WTC11 (cell line): Measurements from ENCODE around the gene ATF6B. TPM values are rescaled to one million over a fixed set of nuclear protein-coding genes. Genes with fewer than 3 reads are reported as not detected.
"Not testable (repeated sequence)": the region's sequence is repeated elsewhere in the genome, so short reads cannot be mapped to it uniquely, and the experiment has no call there.

Source experiments
- ATAC-seq: fragments of 200-7000 bp; cut with Tn5 transposase; 2 replicates; pipeline ENCODE4 v1.10.0; 2021; ENCODE audit warnings: mild to moderate bottlenecking, moderate library complexity
- CTCF ChIA-PET: fragments of 300-600 bp; sonication (Branson Sonifier 250); formaldehyde crosslinking; loops from one replicate; lab custom pipeline; 2021; ENCODE audit warnings: antibody characterized with exemption; lab: Charles Lee
- POLR2A ChIA-PET: fragments of 350-600 bp; sonication (Branson Sonifier 250); formaldehyde crosslinking; loops from one replicate; lab custom pipeline; 2021; ENCODE audit warnings: antibody characterized with exemption; lab: Charles Lee
- DNase-seq: peaks from one replicate; pipeline ENCODE4 v3.0.0; 2021; ENCODE audit warnings: low spot score
- H3K27ac Mint-ChIP-seq: 2 replicates; pipeline ENCODE4 v1.8.0; 2021; ENCODE audit warnings: mixed read lengths
- H3K27me3 Mint-ChIP-seq: 2 replicates; pipeline ENCODE4 v1.8.0; 2021; ENCODE audit warnings: low read depth, mild to moderate bottlenecking, moderate library complexity, mixed read lengths
- H3K36me3 Mint-ChIP-seq: 2 replicates; pipeline ENCODE4 v1.8.0; 2021; ENCODE audit warnings: mixed read lengths
- H3K4me1 Mint-ChIP-seq: 2 replicates; pipeline ENCODE4 v1.8.0; 2022; ENCODE audit warnings: mixed read lengths
- H3K4me3 Mint-ChIP-seq: 2 replicates; pipeline ENCODE4 v1.8.0; 2021; ENCODE audit warnings: mild to moderate bottlenecking, moderate library complexity, mixed read lengths
- H3K9me3 Mint-ChIP-seq: 2 replicates; pipeline ENCODE4 v1.8.0; 2021; ENCODE audit warnings: mixed read lengths
- CBFB ChIP-seq: sonication (generic); formaldehyde crosslinking; IDR thresholded peaks from 2 replicates; pipeline ENCODE4 v1.8.1; 2022; ENCODE audit warnings: mild to moderate bottlenecking, low read depth, missing genetic modification reagents
- ESRRA ChIP-seq: sonication (generic); formaldehyde crosslinking; IDR thresholded peaks from 2 replicates; pipeline ENCODE4 v1.8.1; 2022; ENCODE audit warnings: mild to moderate bottlenecking, missing genetic modification reagents, borderline replicate concordance
- FOXJ3 ChIP-seq: sonication (generic); formaldehyde crosslinking; IDR thresholded peaks from 2 replicates; pipeline ENCODE4 v1.9.0; 2021; ENCODE audit warnings: missing genetic modification reagents, mild to moderate bottlenecking, borderline replicate concordance
- FOXP1 ChIP-seq: sonication (generic); formaldehyde crosslinking; IDR thresholded peaks from 2 replicates; pipeline ENCODE4 v1.8.0; 2022; ENCODE audit warnings: missing genetic modification reagents, mild to moderate bottlenecking, moderate library complexity, borderline replicate concordance
- HMGA2 ChIP-seq: fragments of 250-450 bp; sonication (Bioruptor Pico); IDR thresholded peaks from 2 replicates; pipeline ENCODE4 v1.4.0; 2021; ENCODE audit warnings: mild to moderate bottlenecking, moderate library complexity
- IRF2 ChIP-seq: sonication (generic); formaldehyde crosslinking; IDR thresholded peaks from 2 replicates; pipeline ENCODE4 v1.8.0; 2022; ENCODE audit warnings: low read depth, missing genetic modification reagents, borderline replicate concordance
- NFE2L1 ChIP-seq: sonication (generic); formaldehyde crosslinking; IDR thresholded peaks from 2 replicates; pipeline ENCODE4 v1.8.1; 2023; ENCODE audit warnings: missing genetic modification reagents
- NR1H2 ChIP-seq: sonication (generic); formaldehyde crosslinking; IDR thresholded peaks from 2 replicates; pipeline ENCODE4 v1.9.0; 2021; ENCODE audit warnings: mild to moderate bottlenecking, moderate library complexity, missing genetic modification reagents
- TEAD1 ChIP-seq: sonication (generic); formaldehyde crosslinking; IDR thresholded peaks from 2 replicates; pipeline ENCODE4 v1.8.0; 2022; ENCODE audit warnings: mild to moderate bottlenecking, missing genetic modification reagents
- ZNF232 ChIP-seq: sonication (generic); formaldehyde crosslinking; IDR thresholded peaks from 2 replicates; pipeline ENCODE4 v1.8.0; 2022; ENCODE audit warnings: mild to moderate bottlenecking, missing genetic modification reagents
- ZNF396 ChIP-seq: fragments of 250-450 bp; sonication (Bioruptor Pico); IDR thresholded peaks from 2 replicates; pipeline ENCODE4 v1.8.0; 2021; ENCODE audit warnings: mild to moderate bottlenecking, moderate library complexity, borderline replicate concordance
- total RNA-seq: library from RNA; stranded (reverse); gene quantifications from 3 replicates; pipeline ENCODE4 v1.2.3, GENCODE V29; 2021
- TF ChIP-seq, protein P1 (sequence below): sonication (generic); formaldehyde crosslinking; IDR thresholded peaks from 2 replicates; pipeline ENCODE4 v1.8.1; 2023; ENCODE audit warnings: mild to moderate bottlenecking, missing genetic modification reagents
- TF ChIP-seq, protein P2 (sequence below): sonication (generic); formaldehyde crosslinking; IDR thresholded peaks from 2 replicates; pipeline ENCODE4 v1.8.0; 2022; ENCODE audit warnings: mild to moderate bottlenecking, missing genetic modification reagents
- TF ChIP-seq, protein P3 (sequence below): fragments of 200-600 bp; IDR thresholded peaks from 2 replicates; pipeline ENCODE4 v1.8.0; 2022; ENCODE audit warnings: antibody characterized with exemption
- TF ChIP-seq, protein P4 (sequence below): sonication (generic); formaldehyde crosslinking; IDR thresholded peaks from 2 replicates; pipeline ENCODE4 v1.8.0; 2023; ENCODE audit warnings: mild to moderate bottlenecking, missing genetic modification reagents
- TF ChIP-seq, protein P5 (sequence below): fragments of 250-450 bp; sonication (Bioruptor Pico); IDR thresholded peaks from 2 replicates; pipeline ENCODE4 v2.1.2; 2022; ENCODE audit warnings: mild to moderate bottlenecking, moderate library complexity

ATF6B gene
- total RNA-seq, 1 experiment from 2014 or later, result 47.5 TPM

DNA sequence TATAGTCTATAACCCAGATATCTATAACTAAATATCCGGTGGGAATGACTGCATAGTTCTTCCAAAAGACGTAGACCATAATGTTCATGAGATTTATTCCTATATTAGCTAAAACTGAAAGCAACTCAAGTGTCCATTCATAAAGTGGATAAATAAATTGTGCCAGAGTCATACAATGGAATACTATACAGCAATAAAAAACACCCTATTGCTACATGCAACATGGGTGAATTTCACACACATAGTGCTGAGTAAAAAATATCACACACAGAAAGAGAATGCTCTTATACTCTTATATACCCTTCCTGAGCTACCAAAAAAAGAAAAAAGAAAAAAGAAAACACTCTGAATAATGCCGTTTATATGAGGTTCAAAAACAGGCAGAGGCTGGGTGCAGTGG, 25.8 kb downstream of the ATF6B start:
- ATAC-seq, result no peak
- Mint-ChIP-seq H3K4me3 (no peak overlapping the region), H3K27me3 (peaks cover 20% of the 10 kb centered on the region), H3K9me3 (peaks cover 8% of the 10 kb centered on the region), H3K4me1 (no peaks in the 10 kb centered on the region), H3K27ac (no peak overlapping the region), H3K36me3 (no peaks in the 10 kb centered on the region)
- ChIA-PET POLR2A (no interaction called here), CTCF (interaction anchor here (2.3 to 2.8 kb wide), 2 partner anchors 15 to 54 kb away, joined by 5 to 12 read pairs; no protein-coding TSS in a partner anchor)
- DNase-seq, result no peak
- TF ChIP-seq ZNF396 (CRISPR knock-in tag) (no peak), TEAD1 (no peak), NR1H2 (CRISPR knock-in tag) (no peak)
- TF ChIP-seq, protein P1, sequence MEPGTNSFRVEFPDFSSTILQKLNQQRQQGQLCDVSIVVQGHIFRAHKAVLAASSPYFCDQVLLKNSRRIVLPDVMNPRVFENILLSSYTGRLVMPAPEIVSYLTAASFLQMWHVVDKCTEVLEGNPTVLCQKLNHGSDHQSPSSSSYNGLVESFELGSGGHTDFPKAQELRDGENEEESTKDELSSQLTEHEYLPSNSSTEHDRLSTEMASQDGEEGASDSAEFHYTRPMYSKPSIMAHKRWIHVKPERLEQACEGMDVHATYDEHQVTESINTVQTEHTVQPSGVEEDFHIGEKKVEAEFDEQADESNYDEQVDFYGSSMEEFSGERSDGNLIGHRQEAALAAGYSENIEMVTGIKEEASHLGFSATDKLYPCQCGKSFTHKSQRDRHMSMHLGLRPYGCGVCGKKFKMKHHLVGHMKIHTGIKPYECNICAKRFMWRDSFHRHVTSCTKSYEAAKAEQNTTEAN (CRISPR knock-in tag), result no peak
- TF ChIP-seq, protein P2, sequence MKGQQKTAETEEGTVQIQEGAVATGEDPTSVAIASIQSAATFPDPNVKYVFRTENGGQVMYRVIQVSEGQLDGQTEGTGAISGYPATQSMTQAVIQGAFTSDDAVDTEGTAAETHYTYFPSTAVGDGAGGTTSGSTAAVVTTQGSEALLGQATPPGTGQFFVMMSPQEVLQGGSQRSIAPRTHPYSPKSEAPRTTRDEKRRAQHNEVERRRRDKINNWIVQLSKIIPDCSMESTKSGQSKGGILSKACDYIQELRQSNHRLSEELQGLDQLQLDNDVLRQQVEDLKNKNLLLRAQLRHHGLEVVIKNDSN, result no peak
- TF ChIP-seq, protein P3, sequence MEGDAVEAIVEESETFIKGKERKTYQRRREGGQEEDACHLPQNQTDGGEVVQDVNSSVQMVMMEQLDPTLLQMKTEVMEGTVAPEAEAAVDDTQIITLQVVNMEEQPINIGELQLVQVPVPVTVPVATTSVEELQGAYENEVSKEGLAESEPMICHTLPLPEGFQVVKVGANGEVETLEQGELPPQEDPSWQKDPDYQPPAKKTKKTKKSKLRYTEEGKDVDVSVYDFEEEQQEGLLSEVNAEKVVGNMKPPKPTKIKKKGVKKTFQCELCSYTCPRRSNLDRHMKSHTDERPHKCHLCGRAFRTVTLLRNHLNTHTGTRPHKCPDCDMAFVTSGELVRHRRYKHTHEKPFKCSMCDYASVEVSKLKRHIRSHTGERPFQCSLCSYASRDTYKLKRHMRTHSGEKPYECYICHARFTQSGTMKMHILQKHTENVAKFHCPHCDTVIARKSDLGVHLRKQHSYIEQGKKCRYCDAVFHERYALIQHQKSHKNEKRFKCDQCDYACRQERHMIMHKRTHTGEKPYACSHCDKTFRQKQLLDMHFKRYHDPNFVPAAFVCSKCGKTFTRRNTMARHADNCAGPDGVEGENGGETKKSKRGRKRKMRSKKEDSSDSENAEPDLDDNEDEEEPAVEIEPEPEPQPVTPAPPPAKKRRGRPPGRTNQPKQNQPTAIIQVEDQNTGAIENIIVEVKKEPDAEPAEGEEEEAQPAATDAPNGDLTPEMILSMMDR, result no peak

DNA sequence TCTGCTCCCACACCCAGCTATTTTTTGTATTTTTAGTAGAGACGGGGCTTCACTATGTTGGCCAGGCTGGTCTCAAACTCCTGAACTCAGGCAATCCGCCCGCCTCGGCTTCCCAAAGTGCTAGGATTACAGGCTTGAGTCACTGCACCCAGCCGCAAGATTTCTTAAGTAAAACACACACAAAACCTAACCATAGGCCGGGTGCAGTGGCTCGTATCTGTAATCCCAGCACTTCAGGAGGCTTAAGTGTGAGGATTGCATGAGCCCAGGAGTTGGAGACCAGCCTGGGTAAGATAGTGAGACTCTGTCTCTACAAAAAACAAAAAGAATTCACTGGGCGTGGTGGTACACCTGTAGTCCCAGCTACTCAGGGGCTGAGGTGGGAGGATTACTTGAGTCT, 27.8 kb downstream of the ATF6B start:
- DNase-seq, H3K4me1 Mint-ChIP-seq, ATAC-seq, H3K36me3 Mint-ChIP-seq, H3K27ac Mint-ChIP-seq, POLR2A ChIA-PET, H3K4me3 Mint-ChIP-seq, H3K9me3 Mint-ChIP-seq: not testable (repeated sequence)
- H3K27me3 Mint-ChIP-seq, result peaks cover 18% of the 10 kb centered on the region
- CTCF ChIA-PET, result interaction anchor here (0.7 to 2.8 kb wide), 3 partner anchors 17 to 52 kb away, joined by 4 to 12 read pairs (median 4); no protein-coding TSS in a partner anchor

DNA sequence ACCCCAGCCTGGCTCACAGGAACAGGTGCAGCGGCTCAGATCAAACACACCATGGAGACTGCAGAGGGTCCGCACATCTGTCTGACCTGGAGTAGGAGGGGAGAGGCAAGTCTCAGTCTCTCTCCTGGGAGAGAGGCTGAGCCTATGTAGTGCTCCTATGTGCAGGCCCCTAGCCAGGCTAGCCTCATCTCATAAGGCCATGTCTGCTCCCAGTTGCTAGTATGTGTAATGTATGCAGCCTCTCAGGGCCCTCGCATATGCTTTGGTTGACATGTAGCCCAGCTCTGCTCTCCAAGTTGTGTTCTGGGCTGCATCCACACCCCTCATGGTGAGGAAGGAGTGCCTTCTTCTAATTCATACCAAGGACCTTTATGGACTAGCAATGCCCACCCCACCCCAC, 30.7 kb downstream of the ATF6B start:
- H3K4me3 Mint-ChIP-seq, result no peak overlapping the region
- ChIA-PET CTCF (interaction anchor here (0.6 to 1.9 kb wide), 14 partner anchors 9 to 170 kb away, joined by 3 to 23 read pairs (median 7); partner anchors contain the start of genes AGPAT1, FKBPL and TNXB), POLR2A (no interaction called here)
- peaks cover 3% of the 10 kb centered on the region for H3K9me3 Mint-ChIP-seq
- no peaks in the 10 kb centered on the region for H3K4me1 Mint-ChIP-seq
- H3K27me3 Mint-ChIP-seq, result peaks cover 7% of the 10 kb centered on the region
- DNase-seq, result no peak
- no peak overlapping the region for H3K27ac Mint-ChIP-seq
- TF ChIP-seq NFE2L1 (CRISPR knock-in tag) (no peak), ESRRA (no peak), ZNF232 (CRISPR knock-in tag) (no peak), HMGA2 (CRISPR knock-in tag) (no peak), IRF2 (no peak), FOXP1 (CRISPR knock-in tag) (no peak), FOXJ3 (no peak), CBFB (no peak)
- TF ChIP-seq, protein P4, sequence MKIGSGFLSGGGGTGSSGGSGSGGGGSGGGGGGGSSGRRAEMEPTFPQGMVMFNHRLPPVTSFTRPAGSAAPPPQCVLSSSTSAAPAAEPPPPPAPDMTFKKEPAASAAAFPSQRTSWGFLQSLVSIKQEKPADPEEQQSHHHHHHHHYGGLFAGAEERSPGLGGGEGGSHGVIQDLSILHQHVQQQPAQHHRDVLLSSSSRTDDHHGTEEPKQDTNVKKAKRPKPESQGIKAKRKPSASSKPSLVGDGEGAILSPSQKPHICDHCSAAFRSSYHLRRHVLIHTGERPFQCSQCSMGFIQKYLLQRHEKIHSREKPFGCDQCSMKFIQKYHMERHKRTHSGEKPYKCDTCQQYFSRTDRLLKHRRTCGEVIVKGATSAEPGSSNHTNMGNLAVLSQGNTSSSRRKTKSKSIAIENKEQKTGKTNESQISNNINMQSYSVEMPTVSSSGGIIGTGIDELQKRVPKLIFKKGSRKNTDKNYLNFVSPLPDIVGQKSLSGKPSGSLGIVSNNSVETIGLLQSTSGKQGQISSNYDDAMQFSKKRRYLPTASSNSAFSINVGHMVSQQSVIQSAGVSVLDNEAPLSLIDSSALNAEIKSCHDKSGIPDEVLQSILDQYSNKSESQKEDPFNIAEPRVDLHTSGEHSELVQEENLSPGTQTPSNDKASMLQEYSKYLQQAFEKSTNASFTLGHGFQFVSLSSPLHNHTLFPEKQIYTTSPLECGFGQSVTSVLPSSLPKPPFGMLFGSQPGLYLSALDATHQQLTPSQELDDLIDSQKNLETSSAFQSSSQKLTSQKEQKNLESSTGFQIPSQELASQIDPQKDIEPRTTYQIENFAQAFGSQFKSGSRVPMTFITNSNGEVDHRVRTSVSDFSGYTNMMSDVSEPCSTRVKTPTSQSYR (CRISPR knock-in tag), result no peak
- TF ChIP-seq, protein P5, sequence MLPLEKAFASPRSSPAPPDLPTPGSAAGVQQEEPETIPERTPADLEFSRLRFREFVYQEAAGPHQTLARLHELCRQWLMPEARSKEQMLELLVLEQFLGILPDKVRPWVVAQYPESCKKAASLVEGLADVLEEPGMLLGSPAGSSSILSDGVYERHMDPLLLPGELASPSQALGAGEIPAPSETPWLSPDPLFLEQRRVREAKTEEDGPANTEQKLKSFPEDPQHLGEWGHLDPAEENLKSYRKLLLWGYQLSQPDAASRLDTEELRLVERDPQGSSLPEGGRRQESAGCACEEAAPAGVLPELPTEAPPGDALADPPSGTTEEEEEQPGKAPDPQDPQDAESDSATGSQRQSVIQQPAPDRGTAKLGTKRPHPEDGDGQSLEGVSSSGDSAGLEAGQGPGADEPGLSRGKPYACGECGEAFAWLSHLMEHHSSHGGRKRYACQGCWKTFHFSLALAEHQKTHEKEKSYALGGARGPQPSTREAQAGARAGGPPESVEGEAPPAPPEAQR, result no peak
- ATAC-seq, result no peak
- H3K36me3 Mint-ChIP-seq, result no peaks in the 10 kb centered on the region
